ENCODE results near the gene PC.
"Not testable (repeated sequence)": the region's sequence is repeated elsewhere in the genome, so short reads cannot be mapped to it uniquely, and the experiment has no call there.

The PC gene

GRCh38 chr11:66800720-66801428 lies 157.3 kb downstream of the PC start:
- no peaks in the 10 kb centered on the region for H3K9me3 ChIP-seq (ENCODE audit: insufficient read depth, low read depth, low read length)
- H3K4me1 ChIP-seq (ENCODE audit: insufficient read depth, low read length) = no peaks in the 10 kb centered on the region
- no peak overlapping the region for H3K9ac ChIP-seq (ENCODE audit: low read depth, low read length)
- peaks cover 18% of the 10 kb centered on the region for H3K36me3 ChIP-seq (ENCODE audit: insufficient read depth, low read depth, low read length)
- H3K27ac ChIP-seq (ENCODE audit: low read length) = no peak overlapping the region
- H3K27me3 ChIP-seq (ENCODE audit: insufficient read depth, low read length) = no peaks in the 10 kb centered on the region
- no peak overlapping the region for H3K4me3 ChIP-seq (ENCODE audit: low read length)

- not testable (repeated sequence) for H3K4me1 ChIP-seq (ENCODE audit: insufficient read depth, low read length); H3K27ac ChIP-seq (ENCODE audit: low read length); H3K9me3 ChIP-seq (ENCODE audit: insufficient read depth, low read depth, low read length); H3K27me3 ChIP-seq (ENCODE audit: insufficient read depth, low read length); H3K9ac ChIP-seq (ENCODE audit: low read depth, low read length); H3K4me3 ChIP-seq (ENCODE audit: low read length)
- H3K36me3 ChIP-seq (ENCODE audit: insufficient read depth, low read depth, low read length) = peaks cover 12% of the 10 kb centered on the region; the same call in 1 of the 2 replicates
Observed at GRCh38 chr11:66799815-66800214, 158.4 kb downstream of the PC start.
